Peyer's patch (tissue), 4 donors: ENCODE measurements around the gene PARD6B. TPM values are rescaled to one million over a fixed set of nuclear protein-coding genes. Genes with fewer than 3 reads are reported as not detected.
"Not testable (repeated sequence)": the region's sequence is repeated elsewhere in the genome, so short reads cannot be mapped to it uniquely, and the experiment has no call there.

Experiments
- DNase-seq, 3 donors: peaks; one replicate each; pipeline ENCODE4 v3.0.0-alpha.2; 2017 to 2019
- H3K27ac ChIP-seq, 4 donors: fragments of 200-600 bp; sonication (generic); one replicate each; pipeline ENCODE4 v1.5.1; 2016 to 2019
- H3K27me3 ChIP-seq, 2 donors: fragments of 200-600 bp; sonication (generic); one replicate each; pipeline ENCODE4 v1.5.1; 2019
- H3K36me3 ChIP-seq, 3 donors: fragments of 200-600 bp; sonication (generic); one replicate each; pipeline ENCODE4 v1.5.1; 2016 to 2019
- H3K4me1 ChIP-seq, 4 donors: fragments of 200-600 bp; sonication (generic); one replicate each; pipeline ENCODE4 v1.5.1; 2016 to 2019
- H3K4me3 ChIP-seq, 4 donors: fragments of 200-600 bp; sonication (generic); 1 replicate in 3 of 4; 2 replicates in 1 of 4; pipeline ENCODE4 v1.5.1; 2016 to 2019; ENCODE audit warnings: mild to moderate bottlenecking in 1 of 4
- H3K9me3 ChIP-seq, 4 donors: fragments of 200-600 bp; sonication (generic); one replicate each; pipeline ENCODE4 v1.5.1; 2016 to 2019; ENCODE audit warnings: mild to moderate bottlenecking in 1 of 4
- POLR2A ChIP-seq, 2 donors: fragments of 450-650 bp; IDR thresholded peaks; one replicate each; pipeline ENCODE4 v1.5.1; 2017; ENCODE audit warnings: antibody characterized with exemption in 2 of 2, mild to moderate bottlenecking in 2 of 2, moderate library complexity in 2 of 2
- total RNA-seq, 4 donors: library from RNA; depleted of rRNA; stranded (reverse); fragments of >200 nt; gene quantifications; one replicate each; pipeline ENCODE4 v1.1.0, GENCODE V29; 2016
- TF ChIP-seq, protein P1 (sequence below), 6 experiments: fragments of 450-650 bp in 4 of 6; fragments of 200-600 bp in 2 of 6; sonication (generic) in 1 of 6; IDR thresholded peaks; one replicate each; pipeline ENCODE4 v1.5.1; 2017 to 2019; ENCODE audit warnings: antibody characterized with exemption in 6 of 6, mild to moderate bottlenecking in 3 of 6, moderate library complexity in 1 of 6

PARD6B gene
- total RNA-seq, 4 donors from 2014 or later: 6.6 to 27.0 (median 18.4) TPM

- no peak overlapping the region for H3K4me3 ChIP-seq
- no peaks in the 10 kb centered on the region for H3K36me3 ChIP-seq
- no peaks in the 10 kb centered on the region for H3K4me1 ChIP-seq
Observed at GRCh38 chr20:50701041-50701963, 30.1 kb upstream of the PARD6B start.

GRCh38 chr20:50703651-50704438 is 27.5 kb upstream of the PARD6B start:
- H3K4me1 ChIP-seq, H3K9me3 ChIP-seq, H3K4me3 ChIP-seq, H3K27me3 ChIP-seq, H3K27ac ChIP-seq, DNase-seq, H3K36me3 ChIP-seq: not testable (repeated sequence)

More at GRCh38 chr20:50701041-50701963, 30.1 kb upstream of the PARD6B start:
- H3K9me3 ChIP-seq: no peaks in the 10 kb centered on the region
- H3K27ac ChIP-seq: no peak overlapping the region
- no peak for DNase-seq
- H3K27me3 ChIP-seq: no peaks in the 10 kb centered on the region
- TF ChIP-seq POLR2A (IDR thresholded peaks at IDR 0.05): no peak
- TF ChIP-seq, protein P1, sequence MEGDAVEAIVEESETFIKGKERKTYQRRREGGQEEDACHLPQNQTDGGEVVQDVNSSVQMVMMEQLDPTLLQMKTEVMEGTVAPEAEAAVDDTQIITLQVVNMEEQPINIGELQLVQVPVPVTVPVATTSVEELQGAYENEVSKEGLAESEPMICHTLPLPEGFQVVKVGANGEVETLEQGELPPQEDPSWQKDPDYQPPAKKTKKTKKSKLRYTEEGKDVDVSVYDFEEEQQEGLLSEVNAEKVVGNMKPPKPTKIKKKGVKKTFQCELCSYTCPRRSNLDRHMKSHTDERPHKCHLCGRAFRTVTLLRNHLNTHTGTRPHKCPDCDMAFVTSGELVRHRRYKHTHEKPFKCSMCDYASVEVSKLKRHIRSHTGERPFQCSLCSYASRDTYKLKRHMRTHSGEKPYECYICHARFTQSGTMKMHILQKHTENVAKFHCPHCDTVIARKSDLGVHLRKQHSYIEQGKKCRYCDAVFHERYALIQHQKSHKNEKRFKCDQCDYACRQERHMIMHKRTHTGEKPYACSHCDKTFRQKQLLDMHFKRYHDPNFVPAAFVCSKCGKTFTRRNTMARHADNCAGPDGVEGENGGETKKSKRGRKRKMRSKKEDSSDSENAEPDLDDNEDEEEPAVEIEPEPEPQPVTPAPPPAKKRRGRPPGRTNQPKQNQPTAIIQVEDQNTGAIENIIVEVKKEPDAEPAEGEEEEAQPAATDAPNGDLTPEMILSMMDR (IDR thresholded peaks at IDR 0.05): no peak

DNA sequence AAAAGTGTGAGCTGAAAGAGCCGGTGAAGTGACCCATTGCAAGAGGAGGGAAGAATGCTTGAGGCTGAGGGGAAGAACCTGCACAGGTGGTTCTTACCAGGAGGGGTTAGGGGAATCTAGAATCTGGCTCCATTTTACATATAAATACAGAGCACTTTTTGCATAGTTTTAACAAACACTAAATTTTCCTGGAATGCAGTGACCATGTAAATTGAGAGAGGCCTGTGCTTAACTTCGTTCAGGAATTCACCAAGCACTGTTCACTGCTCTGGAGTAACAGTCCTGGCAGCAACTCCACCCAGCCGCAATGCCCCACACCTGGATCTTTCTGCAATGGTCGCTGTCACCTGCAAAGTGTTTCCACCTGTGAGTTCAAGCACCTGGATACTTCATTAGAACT is 26.9 kb upstream of the PARD6B start:
- Histone ChIP-seq H3K27me3 (no peaks in the 10 kb centered on the region), H3K4me3 (no peak overlapping the region), H3K27ac (no peak overlapping the region), H3K9me3 (no peaks in the 10 kb centered on the region), H3K4me1 (no peaks in the 10 kb centered on the region), H3K36me3 (no peaks in the 10 kb centered on the region)
- DNase-seq: no peak
- no peak for TF ChIP-seq POLR2A (IDR thresholded peaks at IDR 0.05)
- TF ChIP-seq, protein P1 (IDR thresholded peaks at IDR 0.05): no peak

GRCh38 chr20:50704971-50705370 is 26.4 kb upstream of the PARD6B start:
- Histone ChIP-seq H3K27me3 (no peaks in the 10 kb centered on the region), H3K9me3 (no peaks in the 10 kb centered on the region), H3K4me1 (no peaks in the 10 kb centered on the region), H3K36me3 (no peaks in the 10 kb centered on the region), H3K27ac (no peak overlapping the region), H3K4me3 (no peak overlapping the region)
- no peak for DNase-seq
- TF ChIP-seq POLR2A (IDR thresholded peaks at IDR 0.05): no peak
- TF ChIP-seq, protein P1 (IDR thresholded peaks at IDR 0.05): no peak

DNA sequence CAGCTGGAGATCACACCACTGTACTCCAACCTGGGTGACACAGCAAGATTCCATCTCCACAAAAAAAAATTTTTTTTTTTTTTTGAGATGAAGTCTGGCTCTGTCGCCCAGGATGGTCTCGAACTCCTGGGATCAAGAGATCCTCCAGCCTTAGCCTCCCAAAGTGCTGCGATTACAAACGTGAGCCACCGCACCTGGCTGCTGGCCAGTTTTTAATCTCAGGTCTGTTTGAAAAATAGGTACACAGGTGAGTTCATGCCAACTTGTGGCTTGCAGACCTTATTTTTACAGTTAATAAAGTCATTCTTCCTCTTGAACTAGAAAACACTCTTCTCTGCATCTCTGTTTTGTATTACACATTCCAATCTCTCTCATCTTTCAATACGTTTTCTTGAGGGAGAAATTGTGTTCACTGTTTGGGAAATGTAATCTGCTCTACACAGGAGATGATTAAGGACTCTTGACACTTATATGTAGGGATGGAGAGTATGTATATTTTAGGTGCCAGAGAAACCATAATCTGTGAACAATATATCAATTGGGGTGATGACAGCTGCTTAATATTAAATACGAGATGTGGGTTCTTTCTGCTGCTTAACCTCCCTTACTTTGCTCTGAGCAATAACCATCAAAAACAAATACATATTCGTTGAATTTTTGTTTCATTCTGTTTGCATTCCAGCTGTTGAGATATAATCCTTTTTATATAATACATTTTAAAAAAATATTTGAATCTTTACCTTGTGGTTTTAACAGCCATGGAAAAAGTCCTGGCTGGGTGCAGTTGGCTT is 22.3 kb upstream of the PARD6B start:
- no peak for DNase-seq
- no peaks in the 10 kb centered on the region for H3K9me3 ChIP-seq
- no peaks in the 10 kb centered on the region for H3K27me3 ChIP-seq
- TF ChIP-seq, protein P1 (IDR thresholded peaks at IDR 0.05): no peak
- no peak overlapping the region for H3K4me3 ChIP-seq
- no peaks in the 10 kb centered on the region for H3K36me3 ChIP-seq
- no peaks in the 10 kb centered on the region for H3K4me1 ChIP-seq
- no peak overlapping the region for H3K27ac ChIP-seq
